Fibroblast of pulmonary artery (primary cell): ENCODE results near the gene HOXB1.

ENCODE experiments used
- DNase-seq: peaks from one replicate; pipeline ENCODE4 v3.0.0-alpha.2; 2010; ENCODE audit warnings: low read depth
- H3K4me3 ChIP-seq: replicated peaks from 2 replicates; pipeline ENCODE4 v1.5.1; 2011; ENCODE audit warnings: low read depth, mild to moderate bottlenecking, control low read depth, low read length, moderate library complexity
- TF ChIP-seq, protein P1 (sequence below): IDR thresholded peaks from 2 replicates; pipeline ENCODE4 v1.5.1; 2011; ENCODE audit warnings: mild to moderate bottlenecking, control low read depth, low read length, inconsistent platforms; ENCODE audit errors: missing control alignments

HOXB1 gene

DNA sequence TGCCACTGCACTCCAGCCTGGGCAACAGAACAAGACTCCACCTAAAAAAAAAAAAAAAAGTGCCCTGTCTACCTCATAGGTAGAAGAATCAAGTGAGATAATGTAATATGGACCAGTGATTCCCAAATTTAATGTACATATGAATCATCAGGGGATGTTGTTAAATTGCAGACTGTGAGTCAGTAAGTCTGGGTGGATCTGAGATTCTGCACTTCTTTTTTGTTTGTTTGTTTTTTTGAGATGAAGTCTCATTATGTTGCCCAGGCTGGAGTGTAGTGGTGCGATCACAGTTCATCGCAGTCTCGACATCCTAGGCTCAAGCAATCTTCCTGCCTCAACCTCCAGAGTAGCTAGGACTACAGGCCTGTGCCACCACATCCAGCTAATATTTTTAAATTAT is 31.6 kb downstream of the HOXB1 start:
- no peak overlapping the region for H3K4me3 ChIP-seq
- TF ChIP-seq, protein P1, sequence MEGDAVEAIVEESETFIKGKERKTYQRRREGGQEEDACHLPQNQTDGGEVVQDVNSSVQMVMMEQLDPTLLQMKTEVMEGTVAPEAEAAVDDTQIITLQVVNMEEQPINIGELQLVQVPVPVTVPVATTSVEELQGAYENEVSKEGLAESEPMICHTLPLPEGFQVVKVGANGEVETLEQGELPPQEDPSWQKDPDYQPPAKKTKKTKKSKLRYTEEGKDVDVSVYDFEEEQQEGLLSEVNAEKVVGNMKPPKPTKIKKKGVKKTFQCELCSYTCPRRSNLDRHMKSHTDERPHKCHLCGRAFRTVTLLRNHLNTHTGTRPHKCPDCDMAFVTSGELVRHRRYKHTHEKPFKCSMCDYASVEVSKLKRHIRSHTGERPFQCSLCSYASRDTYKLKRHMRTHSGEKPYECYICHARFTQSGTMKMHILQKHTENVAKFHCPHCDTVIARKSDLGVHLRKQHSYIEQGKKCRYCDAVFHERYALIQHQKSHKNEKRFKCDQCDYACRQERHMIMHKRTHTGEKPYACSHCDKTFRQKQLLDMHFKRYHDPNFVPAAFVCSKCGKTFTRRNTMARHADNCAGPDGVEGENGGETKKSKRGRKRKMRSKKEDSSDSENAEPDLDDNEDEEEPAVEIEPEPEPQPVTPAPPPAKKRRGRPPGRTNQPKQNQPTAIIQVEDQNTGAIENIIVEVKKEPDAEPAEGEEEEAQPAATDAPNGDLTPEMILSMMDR = no peak
- no peak for DNase-seq

DNA sequence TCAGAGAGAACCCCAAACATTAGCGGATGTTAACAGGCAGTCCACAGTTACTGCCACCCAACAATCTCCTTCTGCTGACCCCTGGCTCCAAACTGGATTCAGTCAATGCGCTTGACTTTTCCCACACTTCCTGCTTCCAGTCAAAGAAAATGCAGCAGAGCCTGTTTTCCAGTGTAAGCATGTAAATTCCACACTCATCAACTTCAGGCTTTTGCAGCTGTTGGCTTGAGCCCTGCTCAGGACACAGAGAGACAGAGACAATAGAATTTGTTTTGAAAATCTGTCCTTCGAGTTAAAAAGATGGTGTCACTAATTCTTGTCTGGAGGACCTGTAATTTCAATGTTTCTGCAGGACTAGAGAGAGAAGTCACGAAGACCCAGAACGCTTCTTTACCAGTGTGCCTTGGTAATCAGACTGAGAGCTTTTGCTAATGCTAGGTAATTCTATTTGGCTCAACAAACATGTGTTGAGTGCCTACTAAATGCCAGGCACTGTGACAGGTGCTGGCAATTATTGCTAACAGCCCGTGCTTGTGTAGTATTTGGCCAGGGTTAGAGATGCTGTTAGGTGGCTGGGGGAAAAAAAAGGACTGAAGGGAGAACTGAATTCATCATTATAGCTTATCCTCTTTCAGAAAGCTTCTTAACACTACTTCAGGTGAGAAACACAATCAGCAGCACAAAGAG is 32.5 kb downstream of the HOXB1 start:
- no peak for DNase-seq
- TF ChIP-seq, protein P1 = no peak
- H3K4me3 ChIP-seq = no peak overlapping the region

DNA sequence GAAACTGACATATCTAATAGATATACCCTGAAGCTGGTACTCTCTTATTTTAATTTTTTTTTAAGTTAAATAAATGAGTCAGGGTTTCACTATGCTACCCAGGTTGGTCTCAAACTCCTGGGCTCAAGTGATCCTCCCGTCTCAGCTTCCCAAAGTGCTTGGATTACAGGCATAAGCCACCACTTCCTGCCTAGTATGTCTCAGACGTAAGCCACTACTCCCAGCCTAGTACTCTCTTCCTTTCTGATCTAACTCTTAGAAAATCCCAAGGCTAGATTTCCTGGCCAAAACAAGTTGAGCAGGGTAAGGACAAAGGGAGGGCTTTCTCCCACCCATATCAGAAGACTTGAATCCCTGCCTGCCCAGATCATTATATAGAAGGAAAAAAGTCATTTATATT is 33.7 kb downstream of the HOXB1 start:
- TF ChIP-seq, protein P1 = no peak
- no peak overlapping the region for H3K4me3 ChIP-seq
- peak; percentile 62 for DNase-seq

DNA sequence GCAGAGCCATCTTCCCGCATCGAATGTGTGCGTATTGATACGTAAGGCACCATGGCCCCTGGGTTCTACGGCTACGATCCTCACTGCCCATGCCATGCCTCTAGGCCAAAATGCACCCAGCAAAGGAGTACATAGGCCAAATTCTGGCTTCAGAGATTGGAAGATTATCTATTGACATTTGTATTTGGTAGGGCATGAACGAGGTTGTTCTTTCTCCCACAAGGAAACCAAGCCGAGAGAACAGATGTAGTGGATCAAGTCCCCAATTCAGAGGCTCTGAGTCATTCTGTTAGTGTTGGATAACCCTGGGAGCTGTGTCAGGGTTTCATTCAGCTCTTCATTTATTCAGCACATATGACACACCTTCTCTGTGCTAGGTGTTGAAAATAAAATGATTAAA is 36.5 kb downstream of the HOXB1 start:
- no peak overlapping the region for H3K4me3 ChIP-seq
- peak; percentile 60 for DNase-seq
- TF ChIP-seq, protein P1 = no peak

DNA sequence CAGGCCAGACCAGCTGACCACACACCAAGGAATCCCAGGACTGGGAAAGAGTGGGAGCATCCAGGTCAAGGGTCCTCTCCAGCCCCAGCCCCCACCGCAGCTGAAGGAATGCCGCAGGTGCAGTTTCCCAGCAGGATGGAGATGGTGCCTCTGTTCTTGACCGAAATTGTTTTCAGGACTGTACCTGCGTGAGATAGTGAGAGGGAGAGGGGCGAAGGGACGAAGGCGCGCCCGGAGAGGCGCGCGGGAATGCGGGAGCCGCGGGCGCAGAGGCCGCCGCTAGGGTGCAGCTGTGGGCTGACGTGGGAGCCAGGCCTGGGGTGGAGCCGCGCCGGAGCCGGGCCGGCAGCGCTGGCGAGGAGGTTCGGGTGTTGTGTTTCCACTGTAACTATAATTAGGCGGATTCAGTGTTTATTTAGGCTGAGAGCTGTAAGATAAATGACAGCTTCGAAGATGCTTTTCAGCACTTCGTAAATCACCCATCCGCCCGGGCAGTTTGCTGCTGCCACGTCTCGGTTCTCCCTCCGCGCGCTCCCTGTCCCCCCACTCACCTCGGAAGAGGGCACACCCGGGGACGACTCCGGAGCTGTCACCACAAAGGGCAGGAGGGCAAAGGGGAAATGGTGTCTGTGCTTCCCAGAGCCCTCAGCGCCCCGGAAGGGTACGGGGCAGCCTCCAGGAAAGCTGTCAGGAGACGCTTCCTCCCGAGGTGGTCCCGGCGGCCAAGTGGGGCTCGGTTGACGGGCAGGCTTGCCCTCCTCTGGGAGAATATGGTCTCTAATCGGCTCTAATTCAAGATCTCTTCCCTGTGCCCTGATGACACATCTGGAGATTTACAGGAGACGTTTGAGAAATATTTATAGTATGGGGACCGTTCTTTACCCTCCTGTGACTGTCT is 38.2 kb downstream of the HOXB1 start:
- TF ChIP-seq, protein P1 = peak; percentile 58
- peak overlapping the region; percentile 28 for H3K4me3 ChIP-seq
- peak; percentile 63 for DNase-seq

DNA sequence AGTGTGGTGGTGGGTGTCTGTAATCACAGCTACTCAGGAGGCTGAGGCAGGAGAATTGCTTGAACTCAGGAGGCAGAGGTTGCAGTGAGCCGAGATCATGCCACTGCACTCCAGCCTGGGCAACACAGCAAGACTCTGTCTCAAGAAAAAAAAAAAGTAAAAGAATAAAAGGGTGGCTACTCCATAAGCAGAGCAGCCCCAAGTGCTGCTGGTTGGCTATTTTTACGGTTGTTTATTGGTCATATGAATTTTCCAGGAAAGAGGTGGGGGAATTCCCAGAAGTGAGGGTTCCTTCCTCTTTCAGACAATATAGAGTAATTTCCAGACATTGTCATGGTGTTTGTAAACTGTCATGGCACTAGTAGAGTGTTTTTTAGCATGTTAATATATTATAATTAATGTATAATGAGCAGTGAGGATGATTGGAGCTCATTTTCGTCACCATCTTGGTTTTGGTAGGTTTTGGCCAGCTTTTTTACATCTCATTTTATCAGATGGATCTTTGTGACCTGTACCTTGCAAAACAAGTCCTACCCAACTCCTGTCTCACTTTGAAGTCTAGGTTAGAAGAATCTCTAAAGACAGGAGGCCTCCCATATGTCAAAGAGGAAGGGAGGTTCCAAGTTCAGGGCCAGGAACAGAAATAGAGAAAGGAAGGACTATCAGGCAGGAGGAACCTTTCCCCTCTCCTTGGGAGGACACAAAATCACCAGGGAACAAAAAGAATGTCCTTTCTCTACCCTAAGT is 39.1 kb downstream of the HOXB1 start:
- H3K4me3 ChIP-seq = no peak overlapping the region
- TF ChIP-seq, protein P1 = no peak

More for the DNA sequence above, 39.1 kb downstream of the HOXB1 start:
- DNase-seq = no peak
